ENCODE data around the gene SLC16A13.
"Not testable (repeated sequence)": the region's sequence is repeated elsewhere in the genome, so short reads cannot be mapped to it uniquely, and the experiment has no call there.

Gene SLC16A13

DNA sequence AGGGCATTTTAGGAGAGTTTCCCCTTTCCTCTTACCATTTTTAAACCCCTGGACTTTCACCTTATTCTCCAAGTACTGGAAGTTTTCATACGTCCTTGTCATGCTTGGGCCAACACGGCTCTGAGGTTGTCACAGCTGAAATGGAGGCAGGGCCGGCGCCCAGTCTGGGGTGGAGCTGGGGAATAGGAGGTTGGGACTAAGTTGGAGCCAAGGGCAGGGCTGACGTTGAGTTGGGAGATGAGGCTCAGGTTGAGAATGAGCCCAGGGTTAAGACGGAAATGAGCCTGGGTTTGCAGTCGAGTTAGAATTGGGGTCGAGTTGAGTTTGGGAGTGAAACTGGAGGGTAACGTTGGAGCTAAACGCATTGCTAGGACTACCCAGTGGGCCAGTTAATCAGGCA lies 42.9 kb downstream of the SLC16A13 start:
- no peak for FAIRE-seq
- TF ChIP-seq TAF1 (IDR thresholded peaks at IDR 0.05; ENCODE audit: borderline replicate concordance, low read depth, low read length) (no peak), POLR2A (IDR thresholded peaks at IDR 0.05; ENCODE audit: low read depth, low read length) (no peak), POLR2AphosphoS5 (IDR thresholded peaks at IDR 0.05; ENCODE audit: low read depth, low read length) (no peak)
- DNase-seq (ENCODE audit: insufficient read length): no peak

DNA sequence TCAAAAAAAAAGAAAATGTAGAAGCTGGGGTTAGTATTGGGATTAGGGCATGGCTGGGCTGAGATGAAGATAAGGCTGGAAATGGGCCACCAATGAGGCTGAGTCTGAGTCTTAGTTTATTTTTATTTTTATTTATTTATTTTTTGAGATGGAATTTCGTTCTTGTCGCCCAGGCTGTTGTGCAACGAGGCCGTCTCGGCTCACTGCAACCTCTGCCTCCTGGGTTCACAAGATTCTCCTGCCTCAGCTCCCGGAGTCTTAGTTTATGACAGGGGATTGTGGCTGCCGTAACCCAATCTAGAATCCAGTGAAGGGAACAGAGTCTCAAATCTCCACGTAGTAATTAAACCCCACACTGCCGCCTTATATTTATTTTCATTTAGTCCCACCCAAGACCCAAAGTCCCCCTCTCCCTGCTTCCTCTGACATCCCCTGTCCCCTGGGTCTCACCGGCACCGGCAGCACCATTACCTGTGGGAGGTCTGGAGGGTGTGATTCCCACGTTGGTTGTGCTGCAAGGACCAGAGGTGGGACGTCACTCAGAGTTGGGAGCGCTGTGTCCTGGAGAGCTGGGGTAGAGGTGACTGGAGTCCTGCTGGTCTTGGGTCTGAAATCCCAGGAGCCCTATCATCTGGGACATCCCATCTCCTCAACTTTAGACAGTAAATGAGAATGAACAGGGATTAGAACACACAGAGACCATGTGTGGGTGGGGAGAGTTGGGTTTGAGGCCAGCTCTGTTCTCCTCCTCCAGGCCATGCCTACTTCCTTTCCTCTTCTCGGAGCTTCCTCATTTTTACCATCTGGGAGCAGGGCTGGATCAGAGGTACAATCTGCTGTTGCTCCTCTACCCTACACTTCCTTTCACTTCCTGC lies 44.0 kb downstream of the SLC16A13 start, which contains the start of gene CLEC10A:
Gene CLEC10A (minus strand): TSS at position 671 of the 875 bp plus-strand sequence. CDS start 1,439 bp downstream, outside the sequence.
- DNase-seq (ENCODE audit: insufficient read length): no peak
- TF ChIP-seq TAF1 (IDR thresholded peaks at IDR 0.05; ENCODE audit: borderline replicate concordance, low read depth, low read length) (no peak), POLR2A (IDR thresholded peaks at IDR 0.05; ENCODE audit: low read depth, low read length) (no peak), POLR2AphosphoS5 (IDR thresholded peaks at IDR 0.05; ENCODE audit: low read depth, low read length) (no peak)
- no peak for FAIRE-seq

- TF ChIP-seq TAF1 (IDR thresholded peaks at IDR 0.05; ENCODE audit: borderline replicate concordance, low read depth, low read length) (no peak), POLR2AphosphoS5 (IDR thresholded peaks at IDR 0.05; ENCODE audit: low read depth, low read length) (no peak), POLR2A (IDR thresholded peaks at IDR 0.05; ENCODE audit: low read depth, low read length) (no peak)
- no peak for FAIRE-seq
- no peak for DNase-seq (ENCODE audit: insufficient read length)
These were observed 44.7 kb downstream of the SLC16A13 start for GRCh38 chr17:7080456-7081041.

- FAIRE-seq: no peak
- no peak for DNase-seq (ENCODE audit: insufficient read length)
- TF ChIP-seq POLR2A (IDR thresholded peaks at IDR 0.05; ENCODE audit: low read depth, low read length): no peak
- no peak for TF ChIP-seq TAF1 (IDR thresholded peaks at IDR 0.05; ENCODE audit: borderline replicate concordance, low read depth, low read length)
- TF ChIP-seq POLR2AphosphoS5 (IDR thresholded peaks at IDR 0.05; ENCODE audit: low read depth, low read length): no peak
These were observed 45.7 kb downstream of the SLC16A13 start for GRCh38 chr17:7081341-7082062.

DNA sequence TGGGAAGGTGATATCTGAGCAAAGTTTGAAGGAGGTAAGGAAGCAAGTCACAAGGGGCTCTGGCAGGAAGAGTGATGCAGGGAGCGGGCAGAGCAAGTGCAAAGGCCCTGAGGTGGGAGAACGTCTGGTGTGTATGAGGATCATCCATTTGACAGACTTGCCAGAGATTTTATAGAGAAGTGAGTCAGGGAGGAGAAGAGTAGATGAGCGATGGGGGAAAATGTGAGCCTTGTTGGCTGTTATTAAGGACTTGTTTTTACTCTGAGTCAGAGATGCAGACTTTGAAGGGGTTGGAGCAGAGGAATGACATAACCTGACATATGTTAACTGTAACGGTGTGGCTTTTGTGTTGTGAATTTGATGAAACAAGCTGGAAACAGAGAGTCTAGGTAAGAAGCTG lies 47.8 kb downstream of the SLC16A13 start:
- TF ChIP-seq TAF1 (IDR thresholded peaks at IDR 0.05; ENCODE audit: borderline replicate concordance, low read depth, low read length) (no peak), POLR2A (IDR thresholded peaks at IDR 0.05; ENCODE audit: low read depth, low read length) (no peak), POLR2AphosphoS5 (IDR thresholded peaks at IDR 0.05; ENCODE audit: low read depth, low read length) (no peak)
- DNase-seq (ENCODE audit: insufficient read length) (no peak), FAIRE-seq (no peak)

- DNase-seq (ENCODE audit: insufficient read length) (no peak), FAIRE-seq (no peak)
- TF ChIP-seq POLR2AphosphoS5 (IDR thresholded peaks at IDR 0.05; ENCODE audit: low read depth, low read length): no peak
- TF ChIP-seq POLR2A (IDR thresholded peaks at IDR 0.05; ENCODE audit: low read depth, low read length): no peak
- TF ChIP-seq TAF1 (IDR thresholded peaks at IDR 0.05; ENCODE audit: borderline replicate concordance, low read depth, low read length): no peak
These were observed 48.3 kb downstream of the SLC16A13 start for GRCh38 chr17:7084088-7084487.

DNA sequence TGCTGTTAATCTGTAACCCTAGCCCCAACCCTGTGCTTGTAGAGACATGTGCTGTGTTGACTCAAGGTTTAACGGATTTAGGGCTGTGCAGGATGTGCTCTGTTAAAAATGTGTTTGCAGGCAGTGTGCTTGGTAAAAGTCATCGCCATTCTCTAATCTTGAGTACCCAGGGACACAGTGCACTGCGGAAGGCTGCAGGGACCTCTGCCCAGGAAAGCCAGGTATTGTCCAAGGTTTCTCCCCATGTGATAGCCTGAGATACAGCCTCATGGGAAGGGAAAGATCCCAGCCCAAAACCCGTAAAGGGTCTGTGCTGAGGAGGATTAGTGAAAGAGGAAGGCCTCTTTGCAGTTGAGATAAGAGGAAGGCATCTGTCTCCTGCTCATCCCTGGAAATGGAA lies 52.6 kb downstream of the SLC16A13 start:
- not testable (repeated sequence) for DNase-seq (ENCODE audit: insufficient read length); FAIRE-seq

GRCh38 chr17:7089570-7089969 lies 53.8 kb downstream of the SLC16A13 start:
- DNase-seq (ENCODE audit: insufficient read length); FAIRE-seq: not testable (repeated sequence)

All from GM12892 (cell line).